ENCODE data around the gene TTC27.

- TF ChIP-seq MXD4 (CRISPR knock-in tag; IDR thresholded peaks at IDR 0.05; ENCODE audit: borderline replicate concordance) (no peak), SP1 (CRISPR knock-in tag; conservative IDR thresholded peaks at IDR 0.05) (no peak), CTCF (IDR thresholded peaks at IDR 0.05) (no peak), SMAD4 (CRISPR knock-in tag; IDR thresholded peaks at IDR 0.05) (no peak), HMGXB4 (CRISPR knock-in tag; IDR thresholded peaks at IDR 0.05) (no peak), MLX (CRISPR knock-in tag; IDR thresholded peaks at IDR 0.05) (no peak), NR3C1 (CRISPR knock-in tag; conservative IDR thresholded peaks at IDR 0.05; ENCODE audit: low read depth) (no peak), ESRRA (CRISPR knock-in tag; IDR thresholded peaks at IDR 0.05; ENCODE audit: borderline replicate concordance) (no peak), FOXP4 (CRISPR knock-in tag; IDR thresholded peaks at IDR 0.05) (no peak), AFF4 (CRISPR knock-in tag; IDR thresholded peaks at IDR 0.05; ENCODE audit: borderline replicate concordance) (no peak), JUN (CRISPR knock-in tag; IDR thresholded peaks at IDR 0.05) (no peak), SOX15 (CRISPR knock-in tag; IDR thresholded peaks at IDR 0.05) (no peak), NR2C2 (CRISPR knock-in tag; IDR thresholded peaks at IDR 0.05) (no peak)
Observed at GRCh38 chr2:32775954-32776353, 148.1 kb downstream of the TTC27 start.

All from WTC11 (cell line).